Mesothelial cell of epicardium (in vitro differentiated cells): ENCODE data around the gene CHST11. TPM values are rescaled to one million over a fixed set of nuclear protein-coding genes. Genes with fewer than 3 reads are reported as not detected.

ENCODE experiments used
- DNase-seq, 2 experiments: peaks; one replicate each; pipeline ENCODE4 v3.0.0; 2021; ENCODE audit warnings: low spot score in 2 of 2; ENCODE audit not compliant: unreplicated experiment in 2 of 2
- H3K27ac Mint-ChIP-seq: 2 replicates; pipeline ENCODE4 v1.8.0; 2021; ENCODE audit warnings: mixed read lengths
- H3K27me3 Mint-ChIP-seq: 2 replicates; pipeline ENCODE4 v1.8.0; 2021; ENCODE audit warnings: low read depth, mixed read lengths
- H3K36me3 Mint-ChIP-seq: 2 replicates; pipeline ENCODE4 v1.8.0; 2021; ENCODE audit warnings: mixed read lengths
- H3K4me1 Mint-ChIP-seq: 2 replicates; pipeline ENCODE4 v1.8.0; 2021; ENCODE audit warnings: mixed read lengths
- H3K4me3 Mint-ChIP-seq: 2 replicates; pipeline ENCODE4 v1.8.0; 2021; ENCODE audit warnings: mild to moderate bottlenecking, moderate library complexity, mixed read lengths
- H3K9me3 Mint-ChIP-seq: 2 replicates; pipeline ENCODE4 v1.8.0; 2021; ENCODE audit warnings: mixed read lengths
- CTCF ChIP-seq: fragments of 200-600 bp; sonication (generic); IDR thresholded peaks from one replicate; pipeline ENCODE4 v1.5.0; 2021; ENCODE audit warnings: antibody characterized with exemption; ENCODE audit not compliant: unreplicated experiment
- total RNA-seq: library from RNA; stranded (reverse); gene quantifications from 3 replicates; pipeline ENCODE4 v1.2.1, GENCODE V29; 2021

CHST11 gene
- total RNA-seq, 1 donor from 2014 or later: 15.0 TPM

- H3K27ac Mint-ChIP-seq: no peak overlapping the region
- no peak for TF ChIP-seq CTCF
- H3K9me3 Mint-ChIP-seq: no peaks in the 10 kb centered on the region
- H3K27me3 Mint-ChIP-seq: no peaks in the 10 kb centered on the region
- H3K4me1 Mint-ChIP-seq: peaks cover 10% of the 10 kb centered on the region
- H3K36me3 Mint-ChIP-seq: no peaks in the 10 kb centered on the region
- DNase-seq: no peak
- H3K4me3 Mint-ChIP-seq: no peak overlapping the region
Observed at GRCh38 chr12:104482113-104482512, 25.4 kb downstream of the CHST11 start.

- Mint-ChIP-seq H3K4me1 (peaks cover 13% of the 10 kb centered on the region), H3K36me3 (no peaks in the 10 kb centered on the region), H3K4me3 (no peak overlapping the region), H3K9me3 (no peaks in the 10 kb centered on the region), H3K27me3 (no peaks in the 10 kb centered on the region), H3K27ac (no peak overlapping the region)
- TF ChIP-seq CTCF: no peak
- DNase-seq: no peak
Observed at GRCh38 chr12:104482748-104483147, 26.0 kb downstream of the CHST11 start.

GRCh38 chr12:104484079-104484478, 27.3 kb downstream of the CHST11 start:
- Mint-ChIP-seq H3K9me3 (no peaks in the 10 kb centered on the region), H3K36me3 (no peaks in the 10 kb centered on the region), H3K27ac (no peak overlapping the region), H3K27me3 (no peaks in the 10 kb centered on the region), H3K4me1 (peaks cover 6% of the 10 kb centered on the region), H3K4me3 (no peak overlapping the region)
- TF ChIP-seq CTCF: no peak
- DNase-seq: no peak

GRCh38 chr12:104485651-104486362, 29.1 kb downstream of the CHST11 start:
- Mint-ChIP-seq H3K27ac (no peak overlapping the region), H3K36me3 (no peaks in the 10 kb centered on the region), H3K27me3 (no peaks in the 10 kb centered on the region), H3K4me1 (peaks cover 6% of the 10 kb centered on the region), H3K9me3 (no peaks in the 10 kb centered on the region), H3K4me3 (no peak overlapping the region)
- no peak for DNase-seq
- no peak for TF ChIP-seq CTCF

GRCh38 chr12:104486363-104486750, 29.6 kb downstream of the CHST11 start:
- H3K9me3 Mint-ChIP-seq: no peaks in the 10 kb centered on the region
- peaks cover 8% of the 10 kb centered on the region for H3K4me1 Mint-ChIP-seq
- H3K27me3 Mint-ChIP-seq: no peaks in the 10 kb centered on the region
- H3K4me3 Mint-ChIP-seq: no peak overlapping the region
- no peak for TF ChIP-seq CTCF
- H3K27ac Mint-ChIP-seq: no peak overlapping the region
- H3K36me3 Mint-ChIP-seq: no peaks in the 10 kb centered on the region
- DNase-seq: no peak
